Heart left ventricle (tissue), 16 donors: ENCODE data around the gene DDA1. TPM values are rescaled to one million over a fixed set of nuclear protein-coding genes. Genes with fewer than 3 reads are reported as not detected.
A peak's percentile ranks its signal among the peaks of the same experiment; 100 is the strongest.

ENCODE experiments used
- ATAC-seq, 4 donors: fragments of 200-7000 bp; cut with Tn5 transposase; one replicate each; pipeline ENCODE4 v1.9.1; 2020 to 2022; ENCODE audit warnings: moderate library complexity in 4 of 4, mild to moderate bottlenecking in 3 of 4, moderate number of reproducible peaks in 1 of 4
- DNase-seq, 5 donors: peaks; one replicate each; pipeline ENCODE4 v3.0.0-alpha.2; 2020
- H3K27ac ChIP-seq, 12 donors: fragments of 200-600 bp; sonication (generic) in 4 of 12; one replicate each; pipeline versions ENCODE4 v1.5.0 to v1.8.0; 2016 to 2022; ENCODE audit warnings: mild to moderate bottlenecking in 2 of 12
- H3K27me3 ChIP-seq, 9 donors: fragments of 200-600 bp; sonication (generic) in 2 of 9; one replicate each; pipeline versions ENCODE4 v1.5.1 to v1.8.0; 2016 to 2022; ENCODE audit warnings: mild to moderate bottlenecking in 3 of 9
- H3K36me3 ChIP-seq, 9 donors: fragments of 200-600 bp; sonication (generic) in 2 of 9; one replicate each; pipeline versions ENCODE4 v1.5.0 to v1.8.0; 2018 to 2022; ENCODE audit warnings: mild to moderate bottlenecking in 2 of 9
- H3K4me1 ChIP-seq, 12 donors: fragments of 200-600 bp; sonication (generic) in 4 of 12; one replicate each; pipeline versions ENCODE4 v1.5.0 to v1.8.0; 2016 to 2022; ENCODE audit warnings: mild to moderate bottlenecking in 3 of 12
- H3K4me3 ChIP-seq, 12 donors: fragments of 200-600 bp; sonication (generic) in 4 of 12; one replicate each; pipeline versions ENCODE4 v1.5.0 to v1.8.0; 2017 to 2022; ENCODE audit warnings: mild to moderate bottlenecking in 9 of 12, moderate library complexity in 4 of 12
- H3K9me3 ChIP-seq, 12 donors: fragments of 200-600 bp; sonication (generic) in 4 of 12; one replicate each; pipeline versions ENCODE4 v1.5.0 to v1.8.0; 2016 to 2022; ENCODE audit warnings: mild to moderate bottlenecking in 1 of 12
- CTCF ChIP-seq, 12 donors: fragments of 200-600 bp; sonication (generic) in 4 of 12; IDR thresholded peaks; one replicate each; pipeline versions ENCODE4 v1.5.0 to v1.8.0; 2018 to 2022; ENCODE audit warnings: antibody characterized with exemption in 12 of 12, mild to moderate bottlenecking in 5 of 12
- POLR2A ChIP-seq, 2 donors: fragments of 450-650 bp; IDR thresholded peaks; one replicate each; pipeline ENCODE4 v1.6.1; 2017; ENCODE audit warnings: antibody characterized with exemption in 2 of 2, mild to moderate bottlenecking in 2 of 2, moderate library complexity in 2 of 2
- WGBS, 4 donors: extraction: QIAGEN DNeasy Blood & Tissue Kit in 2 of 4; methylation state at CpG; one replicate each; pipeline versions ENCODE4 v1.1.5 to v1.1.7; 2013 to 2018; 5-methylcytosine and 5-hydroxymethylcytosine counted together
- intact Hi-C, 10 donors: fragments of 100-400 bp; cut with DNase I; formaldehyde crosslinking; loops; one replicate each; pipeline versions ENCODE4 v1.11.1 to v1.14.2; 2022
- polyA plus RNA-seq, 2 donors: library from polyadenylated mRNA; stranded (reverse); fragments of 200-250 nt; gene quantifications; one replicate each; pipeline ENCODE4 v1.2.3, GENCODE V29; 2013
- total RNA-seq, 9 donors: library from RNA; depleted of rRNA in 2 of 9; stranded (reverse); fragments of >200 nt in 2 of 9; fragmentation: NEBNext Ultra II Directional in 3 of 9; extraction: Animal tissue kit (Norgen Biotek cat#: 25700) in 3 of 9; gene quantifications; one replicate each; pipeline versions ENCODE4 v1.1.0 to v1.2.4, GENCODE V29; 2016 to 2023
- donor health status: ischemic (EF 13 %, LVEDD 7.1; RV severe dilation, severe dysfunction).
- donor health status: healthy with polysubstance abuse.
- donor health status: DM: no; HTN: yes; CAD: no.
- donor health status: DM: no; HTN: no; CAD: no.
- donor health status: ischemic (EF 25% LVEDD 6.9; RV normal size, moderate dysfunction).
- donor health status: ischemic (EF 25% LVEDD 5.7; RV mildly dilated, moderate dysfunction).
- donor health status: healthy.
- donor health status: DM: yes; HTN: yes; CAD: no.
- donor health status: ischemic (EF 35%, LVEDD 5.7; RV mildly dilated, moderate dysfunction).
- donor health status: nonischemic (EF 11% LVEDD 7.7; RV severe dilation, severe dysfunction).
- donor health status: DM: yes; HTN: yes; CAD: no.
- donor health status: PGD.
- donor health status: ischemic (EF 29% LVEDD 5.4; RV normal size, mild dysfunction).
- donor health status: nonischemic (EF 23%, LVEDD 6.1; RV moderate dilation, normal function).

Gene DDA1
- total and polyA plus RNA-seq, 11 donors: 13.9 to 84.6 (median 36.5) TPM

DNA sequence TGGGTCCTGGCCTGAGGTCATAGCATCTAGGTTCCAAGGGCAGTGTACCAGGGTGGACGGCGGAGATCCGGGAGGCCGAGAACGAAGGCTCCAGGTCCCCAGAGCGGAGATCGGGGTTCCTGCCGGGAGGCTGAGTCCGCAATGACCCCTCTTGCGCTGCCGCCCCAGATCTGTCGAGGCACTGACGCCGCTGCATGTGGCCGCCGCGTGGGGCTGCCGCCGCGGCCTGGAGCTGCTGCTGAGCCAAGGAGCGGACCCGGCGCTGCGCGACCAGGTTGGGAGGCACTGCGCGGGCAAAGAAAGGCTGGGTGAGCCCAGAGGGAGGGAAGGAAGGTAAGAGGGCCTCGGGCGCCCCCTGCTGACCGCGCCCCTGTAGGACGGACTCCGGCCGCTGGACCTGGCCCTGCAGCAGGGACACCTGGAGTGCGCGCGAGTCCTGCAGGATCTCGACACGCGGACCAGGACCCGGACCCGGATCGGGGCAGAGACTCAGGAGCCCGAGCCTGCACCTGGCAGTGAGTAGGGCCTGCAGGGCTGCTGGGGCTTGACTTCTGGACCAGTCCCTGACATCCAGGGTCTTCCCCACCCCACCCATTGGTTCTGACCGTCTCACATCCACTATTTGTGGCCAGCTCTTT is 26.8 kb upstream of the DDA1 start:
- intact Hi-C loops: loop anchor here in 9 of 10 donors (1.0 to 10.0 kb wide), 13 partner anchors 22 to 510 kb away; partner anchors contain the start of gene USE1 (in 1 of the 9)
- ATAC-seq (peak; percentile 83 to 96 (median 94)), DNase-seq (peak; percentile 77 to 91 (median 84))
- no peak for TF ChIP-seq POLR2A (IDR thresholded peaks at IDR 0.05)
- peak; percentile 90 to 98 (median 95) for TF ChIP-seq CTCF (IDR thresholded peaks at IDR 0.05)
- Histone ChIP-seq H3K27me3 (peaks cover 7 to 21% (median 14%) of the 10 kb centered on the region in 9 donors), H3K27ac (no peak overlapping the region), H3K4me3 (peak overlapping the region in 10 of 12 donors; percentile 10 to 56 (median 42)), H3K36me3 (peaks cover 0 to 18% (median 11%) of the 10 kb centered on the region in 9 donors), H3K9me3 (no peaks in the 10 kb centered on the region), H3K4me1 (peaks cover 0 to 17% (median 13%) of the 10 kb centered on the region in 12 donors)
- WGBS, 4 donors: 3 to 7% (median 4%) methylated on average over 11 to 45 of the region's 45 CpGs

- H3K9me3 ChIP-seq: no peaks in the 10 kb centered on the region
- no peak for ATAC-seq
- intact Hi-C loops: loop anchor here in 9 of 10 donors (2.0 to 10.0 kb wide), 10 partner anchors 23 to 511 kb away; partner anchors contain the start of gene USE1 (in 1 of the 9)
- DNase-seq: no peak
- H3K27me3 ChIP-seq: peaks cover 7 to 21% (median 14%) of the 10 kb centered on the region in 9 donors
- no peak overlapping the region for H3K4me3 ChIP-seq
- H3K36me3 ChIP-seq: peaks cover 0 to 10% (median 5%) of the 10 kb centered on the region in 9 donors
- no peak overlapping the region for H3K27ac ChIP-seq
- H3K4me1 ChIP-seq: peaks cover 0 to 17% (median 13%) of the 10 kb centered on the region in 12 donors
- WGBS, 4 donors: 93 to 100% (median 96%) methylated on average over 4 to 7 of the region's 7 CpGs
- TF ChIP-seq POLR2A (IDR thresholded peaks at IDR 0.05): no peak
- TF ChIP-seq CTCF (IDR thresholded peaks at IDR 0.05): no peak
Measured at GRCh38 chr19:17283504-17283996, 25.8 kb upstream of the DDA1 start.

DNA sequence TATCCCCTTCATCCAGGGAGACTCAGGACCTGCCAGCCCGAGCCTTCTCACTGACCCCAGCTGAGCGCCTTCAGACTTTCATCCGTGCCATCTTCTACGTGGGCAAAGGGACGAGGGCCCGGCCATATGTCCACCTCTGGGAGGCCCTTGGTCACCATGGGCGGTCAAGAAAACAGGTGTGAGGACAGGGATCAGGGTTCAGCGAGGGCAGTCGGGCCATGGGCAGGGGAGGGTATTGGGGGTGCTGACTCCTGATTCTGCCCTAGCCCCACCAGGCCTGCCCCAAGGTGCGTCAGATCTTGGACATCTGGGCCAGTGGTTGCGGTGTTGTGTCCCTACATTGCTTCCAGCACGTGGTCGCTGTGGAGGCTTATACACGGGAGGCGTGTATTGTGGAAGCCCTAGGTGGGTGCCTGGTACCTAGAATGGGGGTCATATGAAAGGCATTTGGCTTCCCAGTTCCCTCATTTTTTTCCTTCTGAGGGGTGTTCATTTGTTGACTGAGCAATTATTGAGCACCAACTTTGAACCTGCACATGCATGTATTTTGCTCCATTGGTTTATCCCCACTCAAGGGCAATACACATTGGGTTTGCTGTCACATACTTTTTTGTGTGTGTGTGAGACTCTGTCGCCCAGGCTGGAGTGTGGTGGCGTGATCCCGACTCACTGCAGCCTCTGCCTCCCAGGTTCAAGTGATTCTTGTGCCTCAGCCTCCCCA is 23.8 kb upstream of the DDA1 start:
- no peaks in the 10 kb centered on the region for H3K9me3 ChIP-seq
- intact Hi-C loops: loop anchor here in 4 of 10 donors (2.0 to 10.0 kb wide), 3 partner anchors 71 to 511 kb away; partner anchors contain the start of gene USE1 (in 1 of the 4)
- DNase-seq (no peak), ATAC-seq (no peak)
- H3K4me1 ChIP-seq: peaks cover 0 to 22% (median 13%) of the 10 kb centered on the region in 12 donors
- H3K36me3 ChIP-seq: no peaks in the 10 kb centered on the region
- 87 to 93% (median 91%) methylated on average over 11 to 18 of the region's 18 CpGs for WGBS, 4 donors
- peaks cover 7 to 20% (median 14%) of the 10 kb centered on the region in 9 donors for H3K27me3 ChIP-seq
- no peak overlapping the region for H3K27ac ChIP-seq
- no peak overlapping the region for H3K4me3 ChIP-seq
- no peak for TF ChIP-seq CTCF (IDR thresholded peaks at IDR 0.05)
- no peak for TF ChIP-seq POLR2A (IDR thresholded peaks at IDR 0.05)

GRCh38 chr19:17286263-17286662 is 23.1 kb upstream of the DDA1 start:
- 92 to 95% (median 93%) methylated on average over 11 of the region's 11 CpGs for WGBS, 4 donors
- peaks cover 0 to 22% (median 13%) of the 10 kb centered on the region in 12 donors for H3K4me1 ChIP-seq
- H3K9me3 ChIP-seq: no peaks in the 10 kb centered on the region
- H3K27ac ChIP-seq: no peak overlapping the region
- intact Hi-C loops: loop anchor here in 3 of 10 donors (10.0 kb wide), 2 partner anchors 71 to 511 kb away; partner anchors contain the start of gene USE1 (in 1 of the 3)
- no peak overlapping the region for H3K4me3 ChIP-seq
- H3K36me3 ChIP-seq: no peaks in the 10 kb centered on the region
- no peak for TF ChIP-seq POLR2A (IDR thresholded peaks at IDR 0.05)
- no peak for TF ChIP-seq CTCF (IDR thresholded peaks at IDR 0.05)
- no peak for ATAC-seq
- H3K27me3 ChIP-seq: peaks cover 7 to 17% (median 13%) of the 10 kb centered on the region in 9 donors
- no peak for DNase-seq
